GM19035 (cell line): Measurements from ENCODE around the gene C1QTNF6.
"Not testable (repeated sequence)": the region's sequence is repeated elsewhere in the genome, so short reads cannot be mapped to it uniquely, and the experiment has no call there.

Source experiments
- ATAC-seq: cut with Tn5 transposase; IDR thresholded peaks from one replicate; pipeline ENCODE4 v1.9.1; 2021; ENCODE audit not compliant: unreplicated experiment

Gene C1QTNF6

DNA sequence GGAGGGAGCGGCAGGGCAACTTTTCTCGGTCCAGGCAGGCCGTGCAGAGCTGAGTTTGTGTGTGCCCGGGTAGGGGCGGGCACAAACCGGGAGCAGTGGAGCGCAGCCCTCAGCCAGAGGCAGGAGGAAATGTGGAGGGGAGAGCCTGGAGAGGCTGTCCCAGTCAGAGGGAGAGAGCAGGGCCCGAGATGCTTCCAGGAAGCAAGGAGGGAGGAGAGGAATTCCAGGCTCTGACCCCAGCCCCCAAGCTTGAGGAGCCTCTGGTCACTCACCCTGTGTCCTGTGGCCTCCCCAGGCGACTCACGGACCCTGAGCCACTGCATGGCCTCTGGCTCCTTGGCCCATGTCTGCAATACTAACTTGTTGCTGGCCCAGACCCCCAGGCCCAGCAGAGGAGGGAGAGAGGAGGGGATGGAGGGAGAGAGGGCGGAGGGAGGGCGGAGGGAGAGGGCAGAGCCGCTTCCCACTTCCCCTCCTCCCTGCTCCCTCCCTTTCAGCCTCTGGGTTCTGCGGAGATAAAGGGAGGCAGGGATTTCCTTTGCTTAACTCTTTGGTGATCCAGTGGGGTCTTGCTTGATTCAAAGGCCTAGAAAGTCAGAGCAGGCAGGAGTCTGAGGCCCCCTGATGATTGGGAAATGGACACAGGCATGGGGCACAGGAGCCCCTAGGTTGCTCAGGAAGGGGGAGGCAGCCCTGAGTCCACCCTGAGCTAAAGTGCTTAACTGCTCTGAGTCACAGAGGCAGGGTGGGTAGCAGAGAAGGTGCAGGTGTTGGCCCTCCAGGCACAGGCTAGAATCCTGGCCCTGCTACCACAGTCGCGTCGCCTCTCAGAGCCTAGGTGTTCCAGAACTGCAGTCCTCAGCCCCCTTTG lies at the start of gene C1QTNF6:
Gene C1QTNF6, minus strand, starts transcription at position 357 of the 871 bp plus-strand sequence. Its CDS starts 34 bp downstream, at position 323.
- no peak for ATAC-seq

DNA sequence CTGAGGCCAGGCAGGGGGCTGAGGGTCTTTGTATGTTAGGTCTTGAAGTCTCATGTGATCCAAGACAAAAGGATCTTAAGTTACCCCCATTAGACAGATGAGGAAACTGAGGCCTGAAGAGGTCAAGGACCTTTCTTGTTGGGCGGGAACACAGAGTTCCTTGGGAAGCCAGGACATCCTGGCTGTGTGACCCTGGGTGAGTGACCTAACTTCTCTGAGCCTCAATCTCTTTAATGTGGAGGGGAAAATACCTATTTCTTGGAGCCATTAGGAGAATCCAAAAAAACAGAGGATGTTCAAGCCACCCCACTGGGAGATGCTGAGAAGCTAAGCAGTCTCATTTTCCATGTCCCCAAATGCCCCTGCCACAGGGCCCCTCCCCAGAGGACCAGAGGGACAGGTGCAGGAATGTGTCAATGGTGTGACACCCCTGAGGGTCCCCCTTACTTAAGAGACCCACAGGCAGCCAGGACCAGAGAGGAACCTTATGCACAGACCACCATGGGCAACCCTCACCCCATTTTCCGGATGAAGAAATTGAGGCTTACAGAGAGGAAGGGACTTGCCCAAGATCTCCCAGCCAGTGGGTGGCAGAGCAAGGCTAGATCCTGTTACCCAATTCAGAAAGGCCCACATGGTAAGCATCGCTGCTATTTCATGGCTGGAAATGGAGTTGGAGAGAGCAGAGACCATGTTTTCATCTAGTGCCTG lies 48.0 kb upstream of the C1QTNF6 start:
- ATAC-seq, result no peak

DNA sequence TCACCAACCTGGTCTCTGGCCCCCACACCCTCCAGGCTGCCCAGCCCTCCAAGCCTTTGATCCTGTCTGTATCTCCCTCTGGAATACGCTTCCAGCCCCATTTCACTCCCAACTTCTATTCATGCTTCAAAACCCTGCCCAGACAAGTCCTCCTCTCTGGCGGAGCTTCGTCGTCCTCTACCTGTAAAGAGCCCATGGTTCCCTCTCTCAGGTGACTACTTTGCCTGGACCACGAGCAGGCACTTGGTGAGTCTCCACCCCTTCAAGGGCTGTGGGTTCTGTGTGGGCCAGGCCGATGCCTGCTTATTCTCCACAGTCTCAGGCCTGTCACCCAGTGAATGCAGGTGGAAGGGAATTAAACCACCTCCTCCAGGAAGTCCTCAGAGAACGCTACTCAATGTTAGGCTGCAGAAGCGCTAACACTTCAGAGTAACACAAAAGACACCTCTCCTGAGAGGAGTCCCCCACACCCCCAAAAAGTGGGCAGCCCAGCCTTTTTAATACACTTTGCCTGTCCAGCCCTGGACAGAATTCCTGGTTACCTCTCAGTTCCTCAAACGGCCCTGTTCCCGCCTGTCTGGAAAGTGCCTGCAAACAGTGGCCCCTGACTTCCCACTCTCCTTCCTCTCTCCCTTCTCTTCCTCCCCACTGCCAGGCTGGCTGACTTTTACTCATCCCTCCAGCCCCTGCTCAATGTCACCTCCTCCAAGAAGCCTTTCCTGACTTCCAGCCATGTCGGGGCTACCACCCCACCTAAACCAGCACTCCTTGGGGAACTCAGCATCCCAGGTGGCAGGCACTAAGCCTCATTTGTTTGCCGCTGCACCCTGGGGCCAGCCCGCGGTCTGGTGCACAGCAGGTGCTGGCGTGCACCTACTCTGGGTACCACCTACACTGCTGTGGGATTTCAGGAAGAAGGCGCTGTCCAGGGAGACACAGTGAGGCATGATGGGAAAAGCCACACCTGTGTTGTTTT lies 47.0 kb upstream of the C1QTNF6 start:
- ATAC-seq, result no peak

- no peak for ATAC-seq
Observed at GRCh38 chr22:37233751-37234631, 45.9 kb upstream of the C1QTNF6 start.

DNA sequence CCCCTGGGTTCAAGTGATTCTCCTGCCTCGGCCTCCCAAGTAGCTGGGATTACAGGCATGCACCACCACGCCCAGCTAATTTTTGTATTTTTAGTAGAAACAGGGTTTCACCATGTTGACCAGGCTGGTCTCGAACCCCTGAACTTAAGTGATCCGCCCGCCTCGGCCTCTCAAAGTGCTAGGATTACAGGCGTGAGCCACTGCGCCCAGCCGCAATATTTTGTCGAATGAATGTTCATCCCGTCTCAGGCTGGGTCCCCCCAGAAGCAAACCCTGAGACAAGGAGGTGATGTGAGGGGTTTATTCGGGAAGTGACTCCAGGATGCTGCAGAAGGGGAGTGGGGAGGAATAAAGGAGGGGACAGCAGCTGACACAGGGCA lies 45.3 kb upstream of the C1QTNF6 start:
- not testable (repeated sequence) for ATAC-seq

DNA sequence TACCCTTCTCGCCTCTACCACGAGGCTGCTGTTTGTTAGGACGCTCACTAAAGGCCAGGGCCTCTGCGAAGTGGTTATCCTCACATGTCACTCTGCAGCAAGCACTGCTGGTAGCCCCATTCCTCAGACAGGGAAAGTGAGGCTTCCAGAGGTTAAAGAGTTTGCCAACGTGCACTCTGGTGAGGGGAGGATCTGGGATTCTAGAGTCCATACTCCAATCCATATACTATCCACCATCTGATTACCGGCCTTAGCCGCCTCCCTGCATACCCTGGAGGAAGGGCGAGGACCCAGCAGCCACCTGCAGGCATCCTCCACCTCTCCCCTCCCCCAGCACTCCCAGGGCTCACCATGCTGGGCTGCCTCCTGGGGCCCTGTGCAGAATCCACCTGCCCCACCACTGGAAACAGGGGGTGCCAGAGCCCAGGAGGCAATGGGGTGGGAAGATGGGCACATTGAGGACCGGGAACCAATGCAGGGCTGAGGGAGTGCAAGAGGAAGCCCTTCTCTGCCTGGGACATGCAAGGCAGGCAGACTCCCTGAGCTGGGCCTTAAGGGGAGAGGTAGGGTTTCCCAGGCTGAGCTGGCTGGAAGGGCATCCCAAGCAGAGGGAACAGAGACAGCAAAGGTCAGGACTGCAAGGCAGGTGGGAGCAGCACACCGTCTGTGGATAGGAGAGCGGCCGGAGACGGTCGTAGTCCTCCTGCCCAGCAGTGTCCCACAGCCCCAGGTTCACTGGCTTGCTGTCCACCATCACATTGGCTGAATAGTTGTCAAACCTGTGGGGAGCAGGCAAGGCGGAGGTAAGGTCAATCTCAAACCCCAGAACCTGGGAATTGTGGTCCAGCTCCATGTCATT lies 44.3 kb upstream of the C1QTNF6 start:
- no peak for ATAC-seq

- ATAC-seq, result no peak
Observed at GRCh38 chr22:37231406-37232139, 43.5 kb upstream of the C1QTNF6 start.

DNA sequence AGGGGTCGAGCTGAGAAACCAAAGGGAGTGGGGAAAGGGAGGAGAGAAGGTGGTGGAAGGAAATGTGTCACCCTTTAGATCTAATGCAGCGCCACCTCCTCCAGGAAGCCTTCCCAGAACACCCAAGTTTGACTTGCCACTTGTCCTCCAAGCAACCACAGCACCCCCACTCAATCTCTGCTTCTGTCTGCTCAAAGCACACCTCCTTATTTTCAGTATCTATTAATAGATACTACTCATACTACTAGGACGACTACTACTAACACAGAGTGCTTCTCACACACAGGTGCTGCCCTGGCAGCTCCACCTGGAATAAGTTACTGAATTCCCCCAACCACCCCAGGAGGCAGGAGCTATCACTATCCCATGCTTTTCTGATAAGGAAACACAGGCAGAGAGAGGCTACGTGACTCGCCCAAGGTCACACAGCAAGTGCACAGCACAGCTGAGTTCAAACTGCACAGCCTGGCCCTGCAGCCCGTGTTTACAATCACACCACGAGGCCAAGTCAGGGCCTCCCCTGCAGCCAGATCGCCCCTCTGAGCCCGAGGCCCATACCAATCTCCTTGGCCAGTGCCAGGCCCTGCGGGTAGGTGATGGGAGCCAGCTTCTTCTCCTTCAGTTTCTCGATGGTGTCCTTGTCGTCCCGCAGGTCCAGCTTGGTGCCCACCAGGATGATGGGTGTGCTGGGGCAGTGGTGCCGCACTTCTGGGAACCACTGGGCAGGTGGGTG lies 42.8 kb upstream of the C1QTNF6 start:
- no peak for ATAC-seq

- ATAC-seq, result peak; percentile 54
Observed at GRCh38 chr22:37229805-37230672, 42.0 kb upstream of the C1QTNF6 start.

DNA sequence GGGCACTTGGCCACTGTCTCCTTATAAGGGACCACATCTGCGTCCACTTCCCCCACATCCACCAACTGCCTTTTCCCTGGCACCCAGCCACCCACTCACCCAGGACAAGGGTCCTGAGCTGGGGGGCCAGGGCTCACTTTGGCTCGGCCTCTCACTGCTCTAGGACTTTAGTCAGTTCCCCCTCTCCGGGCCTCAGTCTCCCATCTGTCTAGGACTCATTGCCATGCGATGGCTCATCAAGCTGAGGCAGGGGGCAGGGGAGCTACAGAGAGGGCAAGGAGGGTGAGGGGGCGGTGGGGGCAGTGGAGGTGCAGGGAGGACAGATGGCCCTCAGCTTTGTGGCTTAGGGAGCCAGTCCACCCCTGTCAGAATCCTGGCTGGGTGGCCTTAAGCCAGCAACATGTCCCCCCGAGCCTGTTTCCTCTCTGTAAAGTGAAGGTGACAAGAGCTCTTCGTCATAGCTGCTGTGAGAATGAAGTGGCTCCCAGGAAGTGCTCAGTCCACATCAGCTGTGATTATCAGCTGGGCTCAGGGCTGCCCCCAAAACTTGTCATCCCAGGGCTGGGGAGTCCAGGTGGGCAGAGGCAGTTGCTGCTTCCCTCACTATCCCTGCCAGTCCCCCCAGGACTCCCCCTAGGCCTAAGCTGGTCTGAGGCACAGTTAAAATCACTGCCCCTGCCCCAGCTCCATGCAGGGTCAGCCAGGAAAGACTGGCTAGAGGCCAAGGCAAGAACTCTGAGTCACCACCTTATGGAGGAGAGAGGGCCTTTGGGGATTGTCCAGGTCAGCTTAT lies 41.2 kb upstream of the C1QTNF6 start:
- ATAC-seq, result no peak

GRCh38 chr22:37228106-37229011 lies 40.3 kb upstream of the C1QTNF6 start:
- no peak for ATAC-seq

DNA sequence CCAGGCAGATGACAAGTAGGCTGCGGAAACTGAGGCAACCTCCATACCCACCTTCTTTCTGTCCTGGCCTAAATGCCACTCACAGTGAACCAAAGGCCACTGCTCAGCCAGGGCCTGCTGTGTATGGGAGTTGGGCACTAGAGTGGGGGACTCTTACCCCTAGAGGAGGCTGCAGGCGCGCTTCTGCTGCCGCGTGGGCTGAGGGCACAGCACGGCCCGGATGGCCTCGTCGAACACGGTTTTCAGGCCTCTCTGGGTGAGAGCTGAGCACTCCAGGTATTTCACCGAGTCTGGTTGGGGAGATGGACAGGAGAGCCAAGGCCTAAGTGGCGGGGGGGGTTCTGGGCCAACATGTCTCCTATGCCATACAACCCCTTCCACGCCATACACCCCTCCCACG lies 38.5 kb upstream of the C1QTNF6 start:
- no peak for ATAC-seq

GRCh38 chr22:37226087-37226486 lies 38.0 kb upstream of the C1QTNF6 start:
- no peak for ATAC-seq

- ATAC-seq, result no peak
Observed at GRCh38 chr22:37225481-37225880, 37.4 kb upstream of the C1QTNF6 start.
